ENCODE results near the gene VWCE. TPM values are rescaled to one million over a fixed set of nuclear protein-coding genes. Genes with fewer than 3 reads are reported as not detected.

Gene VWCE
- total and polyA plus RNA-seq, 9 of the 15 experiments (the other 6 are each of a cell fraction or from before 2014, with no cell fraction given) = 0.06 to 1.6 (median 0.63) TPM; not detected in 1

GRCh38 chr11:61332281-61332796 is 37.2 kb upstream of the VWCE start:
- BruUV-seq (replicated peaks) = TSS peak; percentile 58
- ChIA-PET CTCF (ENCODE audit: low intra/inter-chr PET ratio) (interaction anchor here (8.5 kb wide), 1 partner anchor 53 kb away, joined by 135 read pairs; no protein-coding TSS in a partner anchor), POLR2A (interaction anchor here (0.8 to 3.4 kb wide), 10 partner anchors 14 to 224 kb away, joined by 3 to 23 read pairs (median 5); partner anchors contain the start of genes CPSF7, SDHAF2 and TMEM216)
- Histone ChIP-seq H3K9me1 (ENCODE audit: control insufficient read depth, insufficient read depth, low read length) (no peaks in the 10 kb centered on the region), H3K27ac (ENCODE audit: extremely low read depth, low read depth, low read length) (peak overlapping the region; percentile 97), H3K4me1 (replicated peaks in 1 of 2; ENCODE audit: control insufficient read depth in 2 of 2, insufficient read depth in 2 of 2, low read length in 2 of 2) (peaks cover 40 to 53% of the 10 kb centered on the region in 2 experiments; a peak in 4 of 5 replicates), H3K9me3 (replicated peaks; ENCODE audit: control insufficient read depth, insufficient read depth, low read depth, low read length) (no peaks in the 10 kb centered on the region), H3K4me2 (ENCODE audit: insufficient read depth, low read length) (peak overlapping the region; percentile 100), H3K4me3 (peak overlapping the region; percentile 88), H2AFZ (ENCODE audit: low read depth, low read length) (peak overlapping the region; percentile 74), H3K79me2 (ENCODE audit: control insufficient read depth, insufficient read depth, low read length) (peaks cover 71% of the 10 kb centered on the region), H3K27me3 (ENCODE audit: control insufficient read depth in 2 of 2, insufficient read depth in 2 of 2, low read length in 2 of 2) (no peaks in the 10 kb centered on the region), H4K20me1 (replicated peaks; ENCODE audit: control insufficient read depth, insufficient read depth, low read length) (peaks cover 7% of the 10 kb centered on the region), H3K36me3 (ENCODE audit: control insufficient read depth, insufficient read depth, low read length) (peaks cover 40% of the 10 kb centered on the region), H3K9ac (ENCODE audit: insufficient read depth in 1 of 2, low read depth in 2 of 2, low read length in 2 of 2) (peak overlapping the region; percentile 99)
- FAIRE-seq = no peak
- in situ Hi-C loops (cut with MboI) = no loop called here
- WGBS (ENCODE audit: insufficient coverage, low coverage, missing lambda C conversion rate) = 2% methylated on average over 21 of the region's 24 CpGs
- peak; percentile 23 for ATAC-seq
- intact Hi-C loops (cut with micrococcal nuclease) = loop anchor here (2.0 to 5.0 kb wide), 3 partner anchors 30 to 75 kb away; partner anchors contain the start of gene TMEM138
- peak in 2 of 4 experiments; percentile 41 to 45 for DNase-seq (ENCODE audit: extremely low read depth in 1 of 4, low spot score in 3 of 4)
- TF ChIP-seq ZNF175 (CRISPR knock-in tag; IDR thresholded peaks at IDR 0.05; ENCODE audit: low read depth) (no peak), FOXK2 (conservative IDR thresholded peaks at IDR 0.05 in 1 of 2, IDR thresholded peaks at IDR 0.05 in 1 of 2; ENCODE audit: low read depth in 2 of 2) (peak; percentile 76 to 90), SIN3A (IDR thresholded peaks at IDR 0.05; ENCODE audit: borderline replicate concordance in 2 of 2, control insufficient read depth in 1 of 2, low read depth in 2 of 2, low read length in 2 of 2) (peak in 1 of 2 experiments; percentile 44; a peak in 2 of 4 replicates), FOXK1 (CRISPR knock-in tag; IDR thresholded peaks at IDR 0.05; ENCODE audit: borderline replicate concordance) (peak; percentile 68; the same call in 1 of the 2 replicates), BMI1 (IDR thresholded peaks at IDR 0.05; ENCODE audit: low read length) (no peak), FOXP1 (CRISPR knock-in tag; IDR thresholded peaks at IDR 0.05) (no peak), ZNF232 (CRISPR knock-in tag; IDR thresholded peaks at IDR 0.05) (0 out of 2 replicates have a peak, but pooled peaks have one; percentile 20), BACH1 (tag; IDR thresholded peaks at IDR 0.05) (0 out of 2 replicates have a peak, but pooled peaks have one; percentile 47), ARID4B (CRISPR knock-in tag; IDR thresholded peaks at IDR 0.05) (peak; percentile 72), ZNF431 (CRISPR knock-in tag; IDR thresholded peaks at IDR 0.05) (0 out of 2 replicates have a peak, but pooled peaks have one; percentile 29), HMGXB4 (CRISPR knock-in tag; IDR thresholded peaks at IDR 0.05) (0 out of 2 replicates have a peak, but pooled peaks have one; percentile 22), MTF1 (CRISPR knock-in tag; IDR thresholded peaks at IDR 0.05; ENCODE audit: borderline replicate concordance) (no peak), FOXA3 (CRISPR knock-in tag; conservative IDR thresholded peaks at IDR 0.05 in 1 of 2, IDR thresholded peaks at IDR 0.05 in 1 of 2) (peak; percentile 6 to 50; a peak in 2 of 4 replicates)
